ENCODE results near the gene REV3L.
"Not testable (repeated sequence)": the region's sequence is repeated elsewhere in the genome, so short reads cannot be mapped to it uniquely, and the experiment has no call there.

The REV3L gene

DNA sequence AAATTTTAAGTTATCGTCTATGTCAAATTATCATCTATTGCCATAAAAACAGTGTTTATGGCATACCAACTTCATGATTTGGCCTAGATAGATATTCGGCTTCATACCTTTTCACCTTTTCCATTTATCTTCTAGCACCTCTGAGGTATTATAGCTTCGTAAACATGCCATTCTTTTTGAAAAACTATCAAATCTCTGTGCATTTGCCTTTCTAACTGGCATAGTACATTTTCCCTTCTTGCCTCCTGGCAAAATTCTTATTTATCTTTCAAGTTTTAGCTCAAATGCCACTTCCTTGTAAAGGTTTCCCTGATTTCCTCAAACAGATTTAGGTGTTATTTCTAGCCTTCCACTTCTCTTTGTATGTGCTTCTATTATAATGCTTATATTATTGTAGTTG is 7.0 kb upstream of the REV3L start:
- no peak for DNase-seq

DNA sequence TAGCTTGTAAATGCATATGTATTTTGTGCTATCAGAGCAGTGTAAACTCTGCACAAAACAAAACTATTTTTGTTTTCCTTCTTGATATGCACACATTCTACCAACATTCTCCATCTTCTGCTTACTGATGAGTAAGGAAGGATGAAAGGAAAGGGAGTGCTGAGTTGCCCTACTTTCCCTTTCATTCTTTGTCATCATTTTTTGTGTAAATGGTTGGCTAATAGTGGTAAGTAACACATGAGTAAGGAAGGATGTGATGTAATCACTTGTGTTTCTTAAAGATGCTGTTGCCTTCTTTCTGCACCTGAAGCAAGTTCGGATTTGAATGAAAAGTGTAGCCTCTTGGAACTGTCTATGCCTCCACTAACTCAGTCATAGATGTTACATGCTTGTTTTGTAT is 4.6 kb upstream of the REV3L start:
- DNase-seq, result no peak

DNA sequence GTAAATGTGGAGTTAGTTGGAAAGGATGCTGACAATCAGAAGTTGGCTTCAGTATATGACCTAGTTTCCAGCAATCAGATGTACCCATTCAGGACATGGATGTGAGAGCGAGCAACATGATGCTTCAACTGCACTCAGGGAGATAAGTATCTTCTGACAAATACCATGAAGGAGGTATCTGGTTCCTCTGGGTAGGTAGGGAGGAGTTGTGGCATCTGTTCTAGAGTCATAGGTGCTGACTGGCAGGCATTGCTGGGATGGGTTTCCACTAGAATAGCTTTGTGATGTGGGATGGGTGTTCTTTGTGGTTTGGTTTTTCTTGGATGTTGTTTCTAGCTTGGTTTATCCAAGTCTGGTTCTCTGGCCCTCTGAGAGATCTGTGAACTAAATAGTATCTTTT is 3.9 kb upstream of the REV3L start:
- no peak for DNase-seq

DNA sequence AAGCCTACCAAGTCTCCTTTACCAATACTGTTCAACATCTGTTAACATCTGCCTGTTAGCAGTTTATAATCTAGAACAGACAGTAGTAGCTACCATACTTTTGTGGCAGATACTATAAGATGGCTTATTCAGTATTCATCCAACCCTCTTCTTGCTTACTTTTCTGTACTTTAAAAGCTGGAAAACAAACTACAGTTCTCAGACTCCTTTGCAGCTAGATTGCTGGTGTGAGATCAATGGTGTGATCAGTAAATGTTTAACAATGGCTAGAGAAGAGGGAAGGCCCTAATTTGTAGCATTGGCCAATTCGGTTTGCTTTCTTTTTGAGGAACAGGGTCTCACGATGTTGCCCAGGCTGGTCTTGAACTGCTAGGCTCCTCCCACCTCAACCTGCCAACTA is 3.5 kb upstream of the REV3L start:
- DNase-seq, result no peak

DNA sequence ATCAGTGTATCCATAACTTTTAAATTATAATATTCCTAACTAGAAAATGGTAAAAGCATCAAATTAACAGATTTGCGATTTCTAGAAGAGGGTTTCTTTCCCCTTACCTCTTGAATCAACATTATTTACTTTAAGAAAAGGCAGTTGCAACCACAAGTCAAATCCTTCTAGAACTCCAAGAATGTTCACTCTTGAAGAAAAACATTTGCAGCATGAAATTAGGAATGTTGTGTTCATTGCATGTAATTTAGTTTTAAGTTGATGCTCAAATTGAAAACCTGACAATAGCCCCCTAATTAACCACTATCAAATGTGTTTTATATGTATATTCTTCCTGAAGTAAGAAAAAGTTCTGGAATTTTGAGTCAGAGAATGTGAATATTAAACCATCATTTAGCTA is 2.3 kb upstream of the REV3L start:
- DNase-seq, result no peak

DNA sequence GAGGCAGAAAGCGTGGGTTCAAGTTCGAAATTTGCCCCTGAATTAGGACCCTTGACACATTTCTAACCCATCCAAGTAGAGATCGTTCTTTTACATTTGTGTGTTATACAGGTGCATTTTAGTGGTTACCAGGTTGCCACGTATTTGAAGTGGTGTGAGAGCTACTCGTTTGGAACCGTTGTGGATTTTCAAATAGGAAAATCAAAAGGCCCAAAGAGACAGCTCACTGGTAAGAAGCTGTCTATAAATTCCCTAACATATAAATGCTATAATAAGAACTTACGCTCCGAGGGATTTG is 1.6 kb upstream of the REV3L start:
- DNase-seq, result peak in 1 of 2 experiments; percentile 24

DNA sequence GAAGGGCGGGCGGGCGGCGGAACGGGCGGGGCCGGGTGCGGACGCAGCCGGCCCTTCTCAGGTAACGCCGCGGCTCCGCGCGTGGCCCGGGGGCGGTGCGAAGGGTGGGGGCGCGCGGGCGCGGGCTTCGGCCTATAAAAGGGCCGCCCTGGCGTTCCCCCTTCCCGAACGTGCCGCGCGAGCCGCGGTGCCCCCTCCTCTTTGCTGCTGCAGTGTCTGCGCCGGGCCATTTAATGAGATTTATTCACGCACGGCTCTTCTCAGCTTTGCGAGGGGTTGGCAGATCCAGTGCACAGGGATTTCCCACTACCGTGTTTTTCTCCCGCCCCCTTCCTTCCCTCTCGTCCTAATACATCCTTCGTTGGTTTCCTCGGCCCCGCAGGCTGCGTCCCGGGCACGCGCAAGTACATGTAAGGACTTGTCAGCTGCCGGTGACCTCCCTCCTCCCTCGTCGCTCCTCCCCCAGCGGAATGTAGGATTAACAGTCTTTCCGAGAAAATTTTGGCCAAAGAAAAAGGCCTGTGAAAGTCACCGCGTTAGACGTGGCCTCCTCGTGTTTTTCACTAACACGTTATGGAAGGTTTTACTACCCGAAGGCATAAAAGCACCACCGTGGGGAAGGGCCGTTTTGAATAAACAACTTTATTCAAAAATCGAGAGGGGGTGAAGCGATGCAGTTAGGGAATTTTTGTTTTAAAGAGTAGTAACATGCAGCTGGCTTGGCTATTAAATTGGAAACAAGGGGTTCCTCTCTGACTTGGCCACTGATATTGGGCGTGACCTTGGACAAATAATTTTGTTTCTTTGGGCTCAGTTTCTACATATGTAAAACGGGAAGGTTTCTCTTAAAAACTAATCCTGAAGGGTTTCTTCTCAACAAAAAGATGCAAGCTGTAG is 966 bp upstream of the REV3L start:
- DNase-seq, result peak; percentile 80 to 94

DNA sequence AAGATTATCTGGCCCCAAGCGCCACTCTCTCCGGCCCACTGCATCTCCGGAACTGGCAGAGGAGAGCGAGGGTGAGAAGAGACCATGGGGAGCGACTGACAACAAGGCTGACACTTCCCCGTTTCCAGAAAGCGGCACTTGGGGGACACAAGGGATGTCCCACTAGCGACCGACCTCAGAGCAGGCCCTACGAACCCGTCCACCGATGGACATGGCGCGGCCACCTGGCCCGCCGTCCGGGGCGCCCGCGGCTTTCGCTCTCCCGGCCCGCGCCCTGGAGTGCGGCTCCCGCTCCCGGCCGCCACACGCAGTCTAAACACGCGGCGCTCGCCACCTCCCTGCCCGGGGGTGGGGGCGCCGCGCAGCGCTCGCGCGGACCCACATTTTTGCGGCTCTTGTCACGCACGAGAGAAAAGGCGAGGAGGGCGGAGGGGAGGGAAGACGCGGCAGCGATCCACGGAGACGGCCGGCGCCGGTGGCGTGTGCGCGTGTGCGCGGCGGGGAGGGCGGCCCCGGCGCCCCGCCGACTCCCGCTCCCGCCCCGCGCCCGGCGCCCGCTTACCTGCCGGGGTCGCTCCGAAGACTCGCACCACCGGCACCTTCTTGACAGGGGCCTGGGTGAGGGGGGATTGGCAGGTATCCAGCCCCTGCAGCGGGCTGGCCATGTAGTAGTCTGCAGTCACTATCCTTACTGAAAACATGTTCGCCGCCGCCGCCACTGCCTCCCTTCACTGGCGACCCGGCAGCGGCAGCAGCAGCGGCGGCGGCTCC is 645 bp downstream of the REV3L start:
- peak in 1 of 2 experiments; percentile 54 for DNase-seq

DNA sequence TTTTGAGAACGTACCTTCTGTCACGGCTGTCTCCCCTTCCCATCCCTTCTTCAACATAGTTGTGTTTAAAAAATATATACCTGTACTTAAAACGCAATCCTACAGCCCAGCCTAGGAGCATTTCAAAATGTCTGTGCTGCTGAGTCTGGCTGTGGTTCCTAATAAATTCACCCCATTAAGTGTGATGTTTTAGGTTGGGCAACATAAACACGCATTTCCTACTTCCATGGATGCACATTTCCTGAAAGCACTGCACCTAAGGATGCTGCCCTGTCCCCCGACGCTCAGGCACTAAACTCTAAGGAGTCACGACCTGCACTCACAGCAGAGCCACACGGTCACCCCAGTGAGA is 1.2 kb downstream of the REV3L start:
- no peak for DNase-seq

DNA sequence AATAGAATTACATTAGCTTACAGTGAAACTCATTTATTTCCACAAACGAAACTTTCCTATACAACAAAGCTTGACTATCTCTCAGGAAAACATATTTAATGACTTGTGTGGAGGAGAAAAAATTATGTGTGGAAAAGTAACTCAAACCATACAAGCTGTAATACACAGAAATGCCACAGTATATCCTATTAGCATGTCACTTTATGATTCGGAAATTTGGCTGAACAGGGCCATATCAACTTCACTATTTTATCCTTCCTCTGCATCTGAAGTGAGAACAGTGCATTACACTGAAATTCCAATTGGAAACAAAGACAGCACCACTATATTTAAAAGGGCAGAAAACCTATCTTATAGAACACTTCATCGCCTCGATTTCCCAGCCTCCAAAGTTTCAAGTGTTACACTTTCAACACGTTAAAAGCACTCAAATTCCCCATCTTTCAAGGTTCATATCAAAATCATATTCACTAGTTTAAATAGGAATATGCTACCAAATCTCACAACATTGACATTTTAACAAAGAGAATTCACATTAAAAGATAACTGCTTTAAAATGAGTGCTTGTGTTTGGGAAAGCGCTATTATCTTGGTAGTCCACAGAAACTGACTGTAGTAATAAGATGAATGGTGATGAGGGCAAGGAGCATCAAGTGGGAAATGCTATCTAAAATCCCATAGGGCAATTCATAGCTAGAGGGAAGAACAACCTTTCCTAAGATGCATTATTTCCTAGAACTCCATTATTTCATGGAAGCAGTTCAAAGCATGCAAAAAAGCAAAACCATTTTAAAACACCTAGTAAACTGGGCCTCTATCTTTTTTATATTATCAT is 1.8 kb downstream of the REV3L start:
- DNase-seq, result no peak

DNA sequence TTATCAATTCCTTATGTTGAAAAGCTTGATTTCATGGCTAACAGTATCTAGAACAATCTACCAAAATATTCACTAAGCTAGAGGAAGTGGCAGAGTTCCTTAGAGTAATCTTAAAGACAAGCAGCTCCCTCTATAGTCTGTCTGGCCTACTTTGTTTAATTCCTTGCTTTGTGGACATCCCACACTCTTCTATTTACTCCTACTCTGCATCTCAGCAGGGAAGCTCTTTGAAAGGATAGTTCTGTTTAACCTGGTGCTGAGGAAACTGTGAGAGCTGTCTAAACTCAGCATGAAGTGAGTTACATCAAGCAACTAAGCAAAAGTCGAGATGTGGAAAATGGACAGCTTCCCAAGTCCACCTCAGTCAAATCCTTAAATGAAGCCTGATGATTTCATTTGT is 4.3 kb downstream of the REV3L start:
- DNase-seq, result peak; percentile 37 to 54

DNA sequence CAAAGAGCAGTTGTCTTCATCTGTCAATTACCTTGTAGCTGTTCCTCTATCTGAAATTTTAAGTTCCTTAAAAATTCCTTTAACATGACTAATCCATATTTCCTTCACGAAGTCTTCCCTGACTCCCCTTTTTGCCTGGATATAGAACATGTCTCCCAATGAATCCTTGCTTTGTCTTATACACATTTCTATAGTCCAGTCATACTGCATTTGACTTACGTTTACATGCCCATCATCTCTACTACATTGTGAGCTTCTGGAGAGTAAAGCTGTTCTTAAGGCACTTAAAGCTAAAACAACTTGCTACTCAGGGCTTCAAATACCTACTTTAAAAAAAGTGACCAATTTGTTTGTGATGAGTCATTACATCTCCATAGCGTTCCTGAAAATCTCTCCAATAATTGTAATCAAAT is 4.9 kb downstream of the REV3L start:
- DNase-seq, result no peak

DNA sequence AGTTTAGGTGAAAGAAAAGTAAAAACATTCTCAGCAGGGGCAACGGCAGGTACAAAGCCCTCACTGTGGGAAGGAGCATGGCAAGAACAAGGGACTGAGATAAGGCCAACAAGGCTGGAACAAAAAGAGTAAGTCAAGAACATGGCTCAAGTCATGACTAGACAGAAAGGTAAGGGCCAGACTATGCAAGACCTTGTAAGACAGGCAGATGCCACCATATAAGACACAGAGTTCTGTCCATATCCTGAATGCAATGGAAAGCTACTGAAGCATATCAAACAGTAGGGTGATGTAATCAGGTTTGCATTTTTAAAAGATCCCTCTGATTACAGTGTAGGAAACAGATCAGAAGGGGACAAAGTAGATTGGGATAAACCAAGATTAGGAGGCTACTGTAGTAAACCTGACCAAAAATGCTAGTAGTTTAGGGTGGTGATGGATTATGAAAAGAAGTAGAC is 5.5 kb downstream of the REV3L start:
- no peak for DNase-seq

DNA sequence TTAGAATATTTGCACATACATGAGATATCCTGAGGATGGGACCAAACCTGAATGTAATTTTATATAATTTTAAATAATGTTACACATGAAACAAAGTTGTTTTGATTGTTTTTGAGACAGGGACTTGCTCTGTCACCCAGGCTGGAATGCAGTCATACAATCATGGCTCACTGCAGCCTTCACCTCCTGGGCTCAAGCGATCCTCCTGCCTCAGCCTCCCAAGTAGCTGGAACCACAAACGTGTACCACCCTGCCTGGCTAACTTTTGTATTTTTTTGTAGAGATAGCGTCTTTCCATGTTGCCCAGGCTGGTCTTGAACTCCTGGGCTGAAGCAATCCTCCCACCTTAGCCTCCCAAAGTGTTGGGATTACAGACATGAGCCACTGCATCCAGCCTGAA is 7.0 kb downstream of the REV3L start:
- not testable (repeated sequence) for DNase-seq

DNA sequence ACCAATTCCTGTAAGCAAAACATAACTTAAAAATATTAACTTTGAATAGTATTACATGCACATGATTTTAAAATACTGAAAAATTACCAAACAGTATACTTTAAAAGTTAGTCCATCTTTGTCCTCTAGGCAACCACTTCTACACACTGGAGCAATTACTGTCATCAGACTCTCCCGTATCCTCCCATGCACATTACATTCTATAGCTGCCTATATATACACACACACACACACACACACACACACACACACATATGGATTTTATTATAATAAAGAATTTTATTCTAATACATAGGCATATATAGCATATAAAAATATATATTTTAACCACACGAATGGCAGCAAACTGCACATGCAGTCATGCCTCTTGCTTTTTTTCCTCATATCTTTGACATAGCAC is 8.2 kb downstream of the REV3L start:
- DNase-seq, result no peak

DNA sequence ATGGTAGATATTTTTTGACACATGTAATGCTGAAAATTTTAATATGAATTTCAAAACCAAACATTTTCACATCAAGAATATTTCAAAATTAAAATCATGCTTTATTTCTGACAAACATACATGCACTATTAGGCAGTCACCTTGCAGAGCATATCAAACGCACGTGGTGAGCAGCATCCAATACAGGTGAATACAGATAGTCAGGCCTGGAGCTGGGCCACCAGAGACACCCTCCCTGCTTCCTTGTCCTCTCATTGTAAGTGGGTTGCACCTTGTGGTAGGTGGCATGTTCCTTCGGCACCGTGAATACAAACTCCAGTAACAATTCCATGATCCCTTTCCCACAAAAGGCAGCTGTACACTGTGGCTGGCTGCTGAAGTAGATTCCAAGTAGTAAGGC is 8.9 kb downstream of the REV3L start:
- DNase-seq, result no peak

DNA sequence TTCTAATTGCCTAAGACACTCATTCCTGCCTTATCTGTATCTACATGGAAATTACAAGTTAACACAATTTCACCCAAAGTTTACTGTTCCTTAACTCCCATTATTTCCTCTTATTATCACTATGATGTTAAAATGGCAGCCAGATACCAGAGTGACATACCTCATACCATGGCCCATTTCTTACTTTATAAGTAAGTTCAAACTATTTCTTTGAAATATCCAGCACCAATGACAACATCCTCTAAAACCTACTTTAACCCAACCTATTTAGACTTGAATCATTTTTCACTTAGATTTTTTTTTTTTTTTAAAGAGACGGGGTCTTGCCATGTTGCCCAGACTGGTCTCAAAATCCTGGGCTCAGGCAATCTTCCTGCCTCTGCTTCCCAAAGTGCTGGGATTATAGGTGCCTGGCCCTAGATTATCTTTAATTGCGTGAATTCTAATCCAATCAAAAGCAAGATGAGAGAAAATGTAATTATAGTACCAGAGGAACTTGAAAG is 10.0 kb downstream of the REV3L start:
- no peak for DNase-seq

DNA sequence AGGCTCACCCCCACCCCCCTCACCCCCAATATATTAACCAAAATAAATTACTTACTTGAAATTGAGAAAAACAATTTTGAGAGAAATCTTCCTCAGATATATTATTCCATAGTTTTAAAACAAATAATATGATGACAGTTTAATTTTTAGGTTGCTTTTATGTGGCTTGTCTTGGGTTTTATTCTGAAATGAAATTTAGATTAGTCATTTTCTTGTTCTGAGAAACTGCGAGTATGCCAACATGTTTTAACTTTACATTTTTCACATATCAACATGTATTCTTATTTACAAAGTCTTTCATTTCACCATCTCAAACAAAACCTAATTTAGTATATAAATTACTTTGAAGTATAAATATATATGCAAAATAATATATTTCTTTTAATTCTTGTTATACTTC is 11.1 kb downstream of the REV3L start:
- DNase-seq, result no peak

DNA sequence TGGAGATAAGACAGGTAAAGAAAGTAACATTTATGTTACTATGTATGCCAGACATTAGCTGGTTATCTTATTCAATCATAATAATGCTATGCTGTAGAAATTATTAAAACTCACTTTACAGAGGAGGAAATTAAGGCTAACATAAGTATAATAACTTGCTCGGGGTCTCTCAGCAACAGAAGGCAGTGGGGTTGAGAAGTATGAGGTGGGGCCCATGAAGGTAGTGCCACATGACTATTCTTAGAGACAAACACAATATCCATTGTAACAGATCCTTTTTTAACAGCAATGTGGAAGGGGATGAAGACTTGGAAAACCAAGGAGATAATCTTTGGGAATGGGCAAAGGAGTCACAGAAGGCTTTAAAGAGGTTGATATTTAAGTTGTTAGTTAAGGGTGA is 11.5 kb downstream of the REV3L start:
- no peak for DNase-seq

DNA sequence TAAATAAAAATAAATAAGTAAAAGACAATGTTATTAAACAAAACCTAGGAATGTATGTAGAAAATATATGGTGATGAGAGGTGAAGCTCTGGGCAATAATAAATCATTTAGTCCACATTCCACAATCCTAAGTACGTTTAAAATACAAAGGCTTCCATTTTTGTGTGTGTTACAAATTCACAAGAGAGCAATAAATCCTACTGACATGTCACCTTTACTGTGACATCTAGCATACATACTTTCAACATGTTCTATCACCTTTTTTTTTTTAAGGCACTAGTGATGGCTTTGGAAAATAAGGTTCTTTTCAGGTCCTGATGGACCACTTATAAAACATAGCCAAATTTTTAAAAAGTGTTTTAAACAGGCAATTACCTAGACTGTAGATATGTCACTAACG is 12.0 kb downstream of the REV3L start:
- DNase-seq, result no peak

DNA sequence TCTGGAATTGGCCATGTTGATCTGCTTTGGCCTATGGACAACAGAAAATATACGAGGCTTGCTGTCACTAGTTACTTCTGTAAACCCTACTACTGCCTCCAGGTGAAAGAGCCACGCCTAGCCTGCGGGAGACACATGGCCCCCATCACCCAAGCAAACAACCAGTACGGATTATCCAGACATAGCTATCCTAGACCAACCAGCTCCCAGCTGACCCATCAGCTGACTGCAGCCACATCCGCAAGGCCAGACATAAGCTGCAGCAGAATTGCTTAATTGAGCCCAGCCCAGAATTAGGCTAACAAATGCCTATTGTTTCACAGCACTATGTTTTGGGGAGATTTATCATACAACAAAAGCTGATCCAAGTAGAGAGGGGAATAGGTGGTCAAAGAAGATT is 13.5 kb downstream of the REV3L start:
- peak in 1 of 2 experiments; percentile 45 for DNase-seq

DNA sequence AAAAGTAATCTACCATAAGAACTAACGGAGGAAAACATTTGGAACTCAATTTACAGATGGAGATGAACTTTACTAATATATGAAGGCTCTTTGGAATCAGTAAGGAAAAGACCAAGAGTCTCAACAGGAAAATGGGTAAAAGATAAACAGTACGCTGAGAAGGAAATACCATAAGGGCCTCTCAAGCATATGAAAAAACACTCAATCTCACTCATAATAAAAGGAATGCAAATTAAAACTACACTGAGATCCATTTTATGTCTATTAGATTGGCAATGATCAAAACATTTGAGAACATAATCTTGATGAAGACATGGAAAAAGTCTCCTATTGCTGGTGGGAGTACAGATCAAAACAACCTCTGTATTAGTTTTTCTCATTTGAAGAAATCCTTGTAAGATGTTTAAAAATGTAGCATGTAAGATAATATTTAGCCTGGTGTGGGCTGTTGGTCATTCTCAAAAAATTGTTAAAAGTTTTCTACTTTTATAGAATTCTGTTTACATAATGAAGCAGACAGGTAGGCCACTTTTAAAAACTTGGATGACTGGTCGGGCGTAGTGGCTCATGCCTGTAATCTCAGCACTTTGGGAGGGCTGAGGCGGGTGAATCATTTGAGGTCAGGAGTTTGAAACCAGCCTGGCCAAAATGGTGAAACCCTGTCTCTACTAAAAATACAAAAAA is 14.5 kb downstream of the REV3L start:
- DNase-seq, result no peak

DNA sequence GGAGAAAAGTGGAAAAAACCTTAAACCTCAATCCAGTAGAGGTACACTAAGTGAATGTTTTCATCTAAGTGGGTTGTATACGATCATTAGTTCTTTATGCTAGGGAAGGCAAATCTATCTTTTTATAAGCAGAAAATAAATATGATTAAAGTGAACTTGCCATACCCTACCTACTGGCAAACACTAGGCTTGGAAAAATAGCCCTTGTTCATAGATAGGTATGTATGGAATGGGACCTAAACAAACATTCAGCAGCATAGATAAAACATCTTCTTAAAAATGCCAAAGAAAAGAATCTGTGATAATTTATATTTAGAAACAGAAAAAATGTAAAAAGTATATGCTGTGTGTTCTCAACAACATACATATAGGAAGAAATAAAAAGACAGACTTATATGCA is 18.8 kb downstream of the REV3L start:
- DNase-seq, result no peak
